ENCODE measurements around the gene METTL6. TPM values are rescaled to one million over a fixed set of nuclear protein-coding genes. Genes with fewer than 3 reads are reported as not detected.
"Not testable (repeated sequence)": the region's sequence is repeated elsewhere in the genome, so short reads cannot be mapped to it uniquely, and the experiment has no call there.

METTL6 gene
- total RNA-seq, 1 donor from 2014 or later = 18.9 TPM

DNA sequence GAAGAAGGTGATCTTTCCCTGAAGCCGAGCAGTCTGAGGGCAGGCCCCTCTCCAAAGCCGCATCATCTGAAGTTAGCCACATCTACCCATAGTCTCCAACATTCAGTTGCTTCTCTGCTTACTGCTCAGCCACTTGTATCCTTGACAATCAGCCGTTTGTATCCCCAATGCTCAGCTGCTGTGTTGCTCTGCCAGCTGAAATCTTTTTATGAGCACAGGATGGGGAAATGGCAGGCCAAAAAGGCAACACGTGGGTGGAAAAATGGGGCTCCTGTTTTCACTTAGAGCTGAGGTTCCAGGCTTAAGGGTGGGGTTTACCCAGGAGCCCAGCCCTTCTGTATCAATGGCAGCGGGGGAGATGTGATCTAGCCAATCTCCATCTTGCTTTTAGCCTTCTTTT, 36.3 kb downstream of the METTL6 start:
- Mint-ChIP-seq H3K36me3 (ENCODE audit: low read depth, unreplicated experiment) (peaks cover 7% of the 10 kb centered on the region), H3K27ac (ENCODE audit: unreplicated experiment) (no peak overlapping the region), H3K4me1 (ENCODE audit: low read depth, unreplicated experiment) (peaks cover 3% of the 10 kb centered on the region), H3K9me3 (ENCODE audit: unreplicated experiment) (peaks cover 4% of the 10 kb centered on the region), H3K4me3 (ENCODE audit: unreplicated experiment) (no peak overlapping the region), H3K27me3 (ENCODE audit: low read depth, unreplicated experiment) (no peaks in the 10 kb centered on the region)
- H3K4me3 ChIP-seq (ENCODE audit: insufficient read depth, low read depth, low read length) = no peak overlapping the region
- no peak for FAIRE-seq
- no peak overlapping the region for H3K27ac ChIP-seq (ENCODE audit: low read depth, low read length)
- no peak overlapping the region for H3K9ac ChIP-seq (ENCODE audit: low read length)
- H3K79me2 ChIP-seq (ENCODE audit: insufficient read depth, low read length) = no peaks in the 10 kb centered on the region
- DNase-seq (ENCODE audit: low read depth) = no peak
- H3K4me2 ChIP-seq (ENCODE audit: low read length) = no peak overlapping the region
- no peaks in the 10 kb centered on the region for H3K36me3 ChIP-seq (ENCODE audit: insufficient read depth, low read length)
- no peak overlapping the region for H2AFZ ChIP-seq (ENCODE audit: low read depth, low read length)
- no peaks in the 10 kb centered on the region for H3K27me3 ChIP-seq (ENCODE audit: insufficient read depth, low read length)
- H3K4me1 ChIP-seq (ENCODE audit: insufficient read depth, low read length) = peaks cover 4% of the 10 kb centered on the region
- H3K9me3 ChIP-seq (ENCODE audit: insufficient read depth, low read depth, low read length) = no peaks in the 10 kb centered on the region
- H4K20me1 ChIP-seq (ENCODE audit: insufficient read depth, low read length) = no peaks in the 10 kb centered on the region
- TF ChIP-seq EZH2 (IDR thresholded peaks at IDR 0.05; ENCODE audit: insufficient read depth, low read length) = no peak
- TF ChIP-seq, protein P1, sequence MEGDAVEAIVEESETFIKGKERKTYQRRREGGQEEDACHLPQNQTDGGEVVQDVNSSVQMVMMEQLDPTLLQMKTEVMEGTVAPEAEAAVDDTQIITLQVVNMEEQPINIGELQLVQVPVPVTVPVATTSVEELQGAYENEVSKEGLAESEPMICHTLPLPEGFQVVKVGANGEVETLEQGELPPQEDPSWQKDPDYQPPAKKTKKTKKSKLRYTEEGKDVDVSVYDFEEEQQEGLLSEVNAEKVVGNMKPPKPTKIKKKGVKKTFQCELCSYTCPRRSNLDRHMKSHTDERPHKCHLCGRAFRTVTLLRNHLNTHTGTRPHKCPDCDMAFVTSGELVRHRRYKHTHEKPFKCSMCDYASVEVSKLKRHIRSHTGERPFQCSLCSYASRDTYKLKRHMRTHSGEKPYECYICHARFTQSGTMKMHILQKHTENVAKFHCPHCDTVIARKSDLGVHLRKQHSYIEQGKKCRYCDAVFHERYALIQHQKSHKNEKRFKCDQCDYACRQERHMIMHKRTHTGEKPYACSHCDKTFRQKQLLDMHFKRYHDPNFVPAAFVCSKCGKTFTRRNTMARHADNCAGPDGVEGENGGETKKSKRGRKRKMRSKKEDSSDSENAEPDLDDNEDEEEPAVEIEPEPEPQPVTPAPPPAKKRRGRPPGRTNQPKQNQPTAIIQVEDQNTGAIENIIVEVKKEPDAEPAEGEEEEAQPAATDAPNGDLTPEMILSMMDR (IDR thresholded peaks at IDR 0.05; ENCODE audit: insufficient read depth, low read depth, low read length) = no peak

DNA sequence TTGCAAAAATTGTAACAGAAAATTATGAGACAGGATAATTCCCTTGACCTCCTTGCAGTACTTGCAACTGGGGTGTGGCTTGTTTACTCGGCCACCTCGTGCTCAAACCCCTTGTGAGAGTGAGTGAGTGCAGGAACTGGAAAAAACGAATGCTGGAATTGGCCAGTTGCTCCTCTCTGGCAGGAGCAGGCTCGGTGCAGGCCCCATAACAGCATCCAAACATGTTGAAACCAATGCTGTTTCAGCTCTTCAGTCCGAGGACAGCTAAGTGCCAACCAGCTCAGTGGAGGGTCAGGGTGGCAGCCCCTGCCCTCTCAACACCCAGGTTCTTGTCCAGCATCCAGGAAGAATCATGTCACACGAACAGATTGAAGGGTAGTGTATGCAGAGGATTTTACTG, 36.9 kb downstream of the METTL6 start:
- no peak overlapping the region for H3K27ac Mint-ChIP-seq (ENCODE audit: unreplicated experiment)
- Histone ChIP-seq H3K9me3 (ENCODE audit: insufficient read depth, low read depth, low read length) (no peaks in the 10 kb centered on the region), H4K20me1 (ENCODE audit: insufficient read depth, low read length) (no peaks in the 10 kb centered on the region), H3K36me3 (ENCODE audit: insufficient read depth, low read length) (no peaks in the 10 kb centered on the region), H3K4me2 (ENCODE audit: low read length) (no peak overlapping the region), H2AFZ (ENCODE audit: low read depth, low read length) (no peak overlapping the region), H3K27me3 (ENCODE audit: insufficient read depth, low read length) (no peaks in the 10 kb centered on the region), H3K4me1 (ENCODE audit: insufficient read depth, low read length) (peaks cover 4% of the 10 kb centered on the region), H3K79me2 (ENCODE audit: insufficient read depth, low read length) (no peaks in the 10 kb centered on the region), H3K9ac (ENCODE audit: low read length) (no peak overlapping the region), H3K27ac (ENCODE audit: low read depth, low read length) (no peak overlapping the region), H3K4me3 (ENCODE audit: insufficient read depth, low read depth, low read length) (no peak overlapping the region)
- H3K4me3 Mint-ChIP-seq (ENCODE audit: unreplicated experiment) = no peak overlapping the region
- peaks cover 3% of the 10 kb centered on the region for H3K4me1 Mint-ChIP-seq (ENCODE audit: low read depth, unreplicated experiment)
- DNase-seq (ENCODE audit: low read depth) (no peak), FAIRE-seq (no peak)
- H3K36me3 Mint-ChIP-seq (ENCODE audit: low read depth, unreplicated experiment) = peaks cover 4% of the 10 kb centered on the region
- TF ChIP-seq, protein P1 (IDR thresholded peaks at IDR 0.05; ENCODE audit: insufficient read depth, low read depth, low read length) = no peak
- no peak for TF ChIP-seq EZH2 (IDR thresholded peaks at IDR 0.05; ENCODE audit: insufficient read depth, low read length)
- H3K27me3 Mint-ChIP-seq (ENCODE audit: low read depth, unreplicated experiment) = no peaks in the 10 kb centered on the region
- H3K9me3 Mint-ChIP-seq (ENCODE audit: unreplicated experiment) = peaks cover 4% of the 10 kb centered on the region

DNA sequence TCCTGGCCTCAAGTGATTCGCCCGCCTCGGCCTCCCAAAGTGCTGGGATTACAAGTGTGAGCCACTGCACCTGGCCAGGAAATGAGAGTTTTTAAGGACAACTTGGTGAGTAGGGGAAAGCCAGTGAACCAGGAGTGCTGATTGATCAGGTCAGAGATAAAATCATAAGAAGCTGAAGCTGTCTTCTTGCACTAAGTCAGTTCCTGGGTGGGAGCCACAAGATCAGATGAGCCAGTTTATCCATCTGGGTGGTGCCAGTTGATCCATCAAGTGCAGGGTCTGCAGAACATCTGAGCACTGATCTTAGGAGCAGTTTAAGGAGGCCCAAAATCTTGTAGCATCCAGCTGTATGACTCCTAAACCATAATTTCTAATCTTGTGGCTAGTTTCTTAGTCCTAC, 39.0 kb downstream of the METTL6 start:
- not testable (repeated sequence) for H3K36me3 Mint-ChIP-seq (ENCODE audit: low read depth, unreplicated experiment); H3K4me1 ChIP-seq (ENCODE audit: insufficient read depth, low read length); H3K4me1 Mint-ChIP-seq (ENCODE audit: low read depth, unreplicated experiment); H3K4me2 ChIP-seq (ENCODE audit: low read length); H3K79me2 ChIP-seq (ENCODE audit: insufficient read depth, low read length); H3K27me3 ChIP-seq (ENCODE audit: insufficient read depth, low read length); DNase-seq (ENCODE audit: low read depth); H3K27me3 Mint-ChIP-seq (ENCODE audit: low read depth, unreplicated experiment); H3K36me3 ChIP-seq (ENCODE audit: insufficient read depth, low read length); H3K4me3 ChIP-seq (ENCODE audit: insufficient read depth, low read depth, low read length); H2AFZ ChIP-seq (ENCODE audit: low read depth, low read length); H3K27ac ChIP-seq (ENCODE audit: low read depth, low read length); H3K9me3 ChIP-seq (ENCODE audit: insufficient read depth, low read depth, low read length); H3K27ac Mint-ChIP-seq (ENCODE audit: unreplicated experiment); H4K20me1 ChIP-seq (ENCODE audit: insufficient read depth, low read length); H3K9me3 Mint-ChIP-seq (ENCODE audit: unreplicated experiment); FAIRE-seq; H3K4me3 Mint-ChIP-seq (ENCODE audit: unreplicated experiment); H3K9ac ChIP-seq (ENCODE audit: low read length)

Data from astrocyte (in vitro differentiated cells and primary cell).